Suprapubic skin (tissue), 3 donors: ENCODE results near the gene CDC45.

Source experiments
- POLR2AphosphoS5 ChIP-seq, 3 donors: sonication (generic); formaldehyde crosslinking; IDR thresholded peaks; one replicate each; pipeline ENCODE4 v1.6.1; 2017; ENCODE audit warnings: antibody characterized with exemption in 3 of 3
- TF ChIP-seq, protein P1 (sequence below), 2 donors: fragments of 200-600 bp in 1 of 2; fragments of 450-650 bp in 1 of 2; sonication (generic) in 1 of 2; IDR thresholded peaks; one replicate each; pipeline ENCODE4 v1.5.1; 2016 to 2019; ENCODE audit warnings: antibody characterized with exemption in 2 of 2, mild to moderate bottlenecking in 1 of 2, moderate library complexity in 1 of 2

GRCh38 chr22:19529811-19530210 lies 50.1 kb downstream of the CDC45 start:
- TF ChIP-seq, protein P1, sequence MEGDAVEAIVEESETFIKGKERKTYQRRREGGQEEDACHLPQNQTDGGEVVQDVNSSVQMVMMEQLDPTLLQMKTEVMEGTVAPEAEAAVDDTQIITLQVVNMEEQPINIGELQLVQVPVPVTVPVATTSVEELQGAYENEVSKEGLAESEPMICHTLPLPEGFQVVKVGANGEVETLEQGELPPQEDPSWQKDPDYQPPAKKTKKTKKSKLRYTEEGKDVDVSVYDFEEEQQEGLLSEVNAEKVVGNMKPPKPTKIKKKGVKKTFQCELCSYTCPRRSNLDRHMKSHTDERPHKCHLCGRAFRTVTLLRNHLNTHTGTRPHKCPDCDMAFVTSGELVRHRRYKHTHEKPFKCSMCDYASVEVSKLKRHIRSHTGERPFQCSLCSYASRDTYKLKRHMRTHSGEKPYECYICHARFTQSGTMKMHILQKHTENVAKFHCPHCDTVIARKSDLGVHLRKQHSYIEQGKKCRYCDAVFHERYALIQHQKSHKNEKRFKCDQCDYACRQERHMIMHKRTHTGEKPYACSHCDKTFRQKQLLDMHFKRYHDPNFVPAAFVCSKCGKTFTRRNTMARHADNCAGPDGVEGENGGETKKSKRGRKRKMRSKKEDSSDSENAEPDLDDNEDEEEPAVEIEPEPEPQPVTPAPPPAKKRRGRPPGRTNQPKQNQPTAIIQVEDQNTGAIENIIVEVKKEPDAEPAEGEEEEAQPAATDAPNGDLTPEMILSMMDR (IDR thresholded peaks at IDR 0.05): no peak
- TF ChIP-seq POLR2AphosphoS5 (IDR thresholded peaks at IDR 0.05): no peak
